Ishikawa (cell line): ENCODE data around the gene ANKMY1.

Source experiments
- CEBPB ChIP-seq: IDR thresholded peaks from 2 replicates; pipeline ENCODE4 v1.6.1; 2012
- CREB1 ChIP-seq: IDR thresholded peaks from 2 replicates; pipeline ENCODE4 v1.6.1; 2012; ENCODE audit warnings: low read depth
- EGR1 ChIP-seq: IDR thresholded peaks from 2 replicates; pipeline ENCODE4 v1.6.1; 2012
- EP300 ChIP-seq: IDR thresholded peaks from 2 replicates; pipeline ENCODE4 v1.6.1; 2012; ENCODE audit warnings: borderline replicate concordance
- FOXM1 ChIP-seq: IDR thresholded peaks from 2 replicates; pipeline ENCODE4 v1.6.1; 2012; ENCODE audit warnings: low read depth, borderline replicate concordance
- NFIC ChIP-seq: IDR thresholded peaks from 2 replicates; pipeline ENCODE4 v1.6.1; 2012
- RAD21 ChIP-seq: IDR thresholded peaks from 2 replicates; pipeline ENCODE4 v1.6.1; 2012; ENCODE audit warnings: low read depth
- TAF1 ChIP-seq: IDR thresholded peaks from 2 replicates; pipeline ENCODE4 v1.6.1; 2012; ENCODE audit warnings: low read depth, mild to moderate bottlenecking
- TCF12 ChIP-seq: IDR thresholded peaks from 2 replicates; pipeline ENCODE4 v1.6.1; 2012; ENCODE audit warnings: low read depth
- TEAD4 ChIP-seq: IDR thresholded peaks from 2 replicates; pipeline ENCODE4 v1.6.1; 2012
- YY1 ChIP-seq: IDR thresholded peaks from 2 replicates; pipeline ENCODE4 v1.6.1; 2012; ENCODE audit warnings: low read depth
- ZBTB7A ChIP-seq: IDR thresholded peaks from 2 replicates; pipeline ENCODE4 v1.6.1; 2012; ENCODE audit warnings: low read depth
- TF ChIP-seq, protein P1 (sequence below): IDR thresholded peaks from 2 replicates; pipeline ENCODE4 v1.6.1; 2012
- TF ChIP-seq, protein P2 (sequence below): IDR thresholded peaks from 2 replicates; pipeline ENCODE4 v1.6.1; 2012; ENCODE audit warnings: low read depth, mild to moderate bottlenecking
- TF ChIP-seq, protein P3 (sequence below): IDR thresholded peaks from 2 replicates; pipeline ENCODE4 v1.6.1; 2012

Gene ANKMY1

DNA sequence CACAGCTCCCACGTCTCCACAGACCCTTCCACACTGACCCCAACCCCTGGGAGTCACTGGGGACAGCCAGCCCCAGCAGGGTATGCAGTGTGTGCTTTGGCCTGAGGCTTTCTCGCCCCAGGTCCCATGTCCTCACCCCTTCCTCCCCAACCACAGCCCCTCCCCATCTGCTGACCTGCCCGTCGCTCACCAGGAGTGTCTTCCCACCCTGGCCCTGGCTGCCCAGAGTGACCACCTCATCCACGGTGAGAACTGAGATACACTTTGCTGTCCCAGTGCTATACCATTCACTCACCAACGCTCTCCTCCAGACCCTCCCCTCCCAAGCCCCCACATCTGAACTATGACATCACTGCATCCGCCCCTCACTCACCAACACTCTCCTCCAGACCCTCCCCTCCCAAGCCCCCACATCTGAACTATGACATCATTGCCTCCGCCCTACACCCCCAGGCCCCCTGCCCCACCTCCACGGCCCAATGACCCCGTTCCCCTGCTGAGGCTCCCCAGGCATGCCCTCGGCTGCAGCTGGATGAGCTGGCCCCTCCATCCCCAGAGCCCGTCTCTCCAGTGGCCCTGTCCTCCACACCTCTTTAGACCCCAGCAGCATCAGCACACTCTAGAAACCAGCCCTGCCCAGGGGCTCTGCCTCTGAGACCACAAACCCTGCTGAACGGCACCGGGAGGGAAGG is 55.2 kb downstream of the ANKMY1 start:
- TF ChIP-seq CEBPB (no peak), TAF1 (no peak), YY1 (no peak), TCF12 (no peak), EGR1 (no peak), CREB1 (no peak), TEAD4 (no peak), ZBTB7A (no peak), NFIC (no peak), FOXM1 (no peak), EP300 (no peak), RAD21 (no peak)
- TF ChIP-seq, protein P1, sequence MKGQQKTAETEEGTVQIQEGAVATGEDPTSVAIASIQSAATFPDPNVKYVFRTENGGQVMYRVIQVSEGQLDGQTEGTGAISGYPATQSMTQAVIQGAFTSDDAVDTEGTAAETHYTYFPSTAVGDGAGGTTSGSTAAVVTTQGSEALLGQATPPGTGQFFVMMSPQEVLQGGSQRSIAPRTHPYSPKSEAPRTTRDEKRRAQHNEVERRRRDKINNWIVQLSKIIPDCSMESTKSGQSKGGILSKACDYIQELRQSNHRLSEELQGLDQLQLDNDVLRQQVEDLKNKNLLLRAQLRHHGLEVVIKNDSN, result no peak
- TF ChIP-seq, protein P2, sequence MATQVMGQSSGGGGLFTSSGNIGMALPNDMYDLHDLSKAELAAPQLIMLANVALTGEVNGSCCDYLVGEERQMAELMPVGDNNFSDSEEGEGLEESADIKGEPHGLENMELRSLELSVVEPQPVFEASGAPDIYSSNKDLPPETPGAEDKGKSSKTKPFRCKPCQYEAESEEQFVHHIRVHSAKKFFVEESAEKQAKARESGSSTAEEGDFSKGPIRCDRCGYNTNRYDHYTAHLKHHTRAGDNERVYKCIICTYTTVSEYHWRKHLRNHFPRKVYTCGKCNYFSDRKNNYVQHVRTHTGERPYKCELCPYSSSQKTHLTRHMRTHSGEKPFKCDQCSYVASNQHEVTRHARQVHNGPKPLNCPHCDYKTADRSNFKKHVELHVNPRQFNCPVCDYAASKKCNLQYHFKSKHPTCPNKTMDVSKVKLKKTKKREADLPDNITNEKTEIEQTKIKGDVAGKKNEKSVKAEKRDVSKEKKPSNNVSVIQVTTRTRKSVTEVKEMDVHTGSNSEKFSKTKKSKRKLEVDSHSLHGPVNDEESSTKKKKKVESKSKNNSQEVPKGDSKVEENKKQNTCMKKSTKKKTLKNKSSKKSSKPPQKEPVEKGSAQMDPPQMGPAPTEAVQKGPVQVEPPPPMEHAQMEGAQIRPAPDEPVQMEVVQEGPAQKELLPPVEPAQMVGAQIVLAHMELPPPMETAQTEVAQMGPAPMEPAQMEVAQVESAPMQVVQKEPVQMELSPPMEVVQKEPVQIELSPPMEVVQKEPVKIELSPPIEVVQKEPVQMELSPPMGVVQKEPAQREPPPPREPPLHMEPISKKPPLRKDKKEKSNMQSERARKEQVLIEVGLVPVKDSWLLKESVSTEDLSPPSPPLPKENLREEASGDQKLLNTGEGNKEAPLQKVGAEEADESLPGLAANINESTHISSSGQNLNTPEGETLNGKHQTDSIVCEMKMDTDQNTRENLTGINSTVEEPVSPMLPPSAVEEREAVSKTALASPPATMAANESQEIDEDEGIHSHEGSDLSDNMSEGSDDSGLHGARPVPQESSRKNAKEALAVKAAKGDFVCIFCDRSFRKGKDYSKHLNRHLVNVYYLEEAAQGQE, result no peak
- TF ChIP-seq, protein P3, sequence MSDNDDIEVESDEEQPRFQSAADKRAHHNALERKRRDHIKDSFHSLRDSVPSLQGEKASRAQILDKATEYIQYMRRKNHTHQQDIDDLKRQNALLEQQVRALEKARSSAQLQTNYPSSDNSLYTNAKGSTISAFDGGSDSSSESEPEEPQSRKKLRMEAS, result no peak

DNA sequence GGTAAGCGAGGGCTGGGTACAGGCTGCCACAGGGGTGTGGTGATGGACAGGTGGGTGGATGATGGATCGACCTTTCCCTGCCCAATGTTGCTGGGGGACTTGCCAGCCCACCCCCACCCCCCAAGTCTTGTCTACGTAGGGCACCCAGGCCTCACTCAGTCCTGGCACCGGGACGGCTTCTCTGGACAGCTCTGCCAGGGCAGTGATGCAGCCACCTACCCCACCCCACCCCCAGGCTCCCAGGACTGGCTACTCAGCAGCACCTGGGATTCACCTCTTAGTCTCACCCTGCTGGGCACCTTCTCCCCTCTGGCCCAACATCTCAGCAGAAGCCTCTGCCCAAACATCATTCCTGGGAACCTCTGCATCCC is 55.7 kb downstream of the ANKMY1 start:
- TF ChIP-seq CEBPB (no peak), CREB1 (no peak), RAD21 (no peak), EGR1 (no peak), TEAD4 (no peak), EP300 (no peak), YY1 (no peak), ZBTB7A (no peak), TCF12 (no peak), FOXM1 (no peak), NFIC (no peak), TAF1 (no peak)
- TF ChIP-seq, protein P1, result no peak
- TF ChIP-seq, protein P2, result no peak
- TF ChIP-seq, protein P3, result no peak

DNA sequence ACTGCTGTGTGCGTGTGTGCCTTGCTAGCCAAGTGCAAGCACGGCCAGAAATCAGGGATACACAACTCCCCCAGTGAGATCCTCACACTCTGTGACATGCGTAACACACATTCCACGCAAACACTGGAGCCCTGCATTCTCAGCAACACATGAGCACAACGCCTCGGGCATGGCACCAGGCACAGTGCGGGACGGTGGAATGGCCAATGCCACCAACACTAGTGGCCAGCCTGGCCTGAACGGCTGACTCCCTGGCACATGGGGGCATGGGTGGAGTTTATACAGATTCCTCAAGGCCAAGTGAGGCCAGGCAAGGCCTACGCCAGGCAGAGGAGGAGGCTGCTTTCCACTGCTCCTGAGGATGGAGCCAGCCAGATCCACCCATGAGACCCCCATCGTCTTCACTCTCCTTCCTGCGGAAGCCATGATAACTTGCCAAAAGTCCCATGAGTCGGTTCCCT is 56.2 kb downstream of the ANKMY1 start:
- TF ChIP-seq, protein P2, result no peak
- TF ChIP-seq ZBTB7A, result no peak

DNA sequence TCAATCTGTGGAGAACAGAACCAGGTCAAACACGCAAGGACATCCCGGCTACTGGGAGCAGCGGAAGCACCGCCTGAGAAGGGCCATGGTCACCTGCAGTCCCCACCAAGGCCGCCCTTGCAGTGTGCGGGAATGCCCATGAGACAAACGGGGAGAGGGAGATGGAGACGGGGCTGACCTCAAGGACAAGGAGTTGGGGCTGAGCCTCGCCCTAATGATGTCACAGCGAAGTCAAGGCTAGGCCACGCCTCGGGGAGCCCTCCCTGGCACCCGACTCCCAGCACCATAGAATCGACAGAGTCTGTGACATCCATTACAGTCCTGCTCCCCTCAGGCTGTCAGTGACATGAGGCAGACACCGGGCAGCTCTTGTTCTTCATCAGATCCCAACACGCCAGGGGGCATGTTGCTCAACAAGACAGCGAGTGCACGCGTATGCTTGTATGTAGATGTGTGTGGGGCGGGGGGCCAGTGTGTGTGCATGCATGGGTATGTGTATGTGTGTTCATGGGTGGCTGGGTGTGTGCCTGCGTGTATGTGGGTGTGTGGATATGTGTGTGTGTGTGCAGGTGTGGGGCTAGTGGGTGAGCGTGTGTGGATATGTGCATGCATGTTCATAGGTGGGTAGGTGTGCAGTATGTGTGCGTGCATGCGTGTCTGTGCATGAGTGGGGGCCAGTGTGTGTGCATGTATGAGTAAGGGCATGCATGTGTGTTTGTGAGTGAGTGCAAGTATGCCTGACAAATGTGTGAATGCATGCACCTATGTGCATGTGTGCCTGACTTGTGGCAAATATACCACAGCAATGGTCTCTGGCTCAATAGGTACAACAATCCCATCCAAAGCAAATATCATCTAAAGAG is 57.0 kb downstream of the ANKMY1 start:
- no peak for TF ChIP-seq CEBPB
